PC-9 (cell line): Measurements from ENCODE around the gene RHOA. TPM values are rescaled to one million over a fixed set of nuclear protein-coding genes. Genes with fewer than 3 reads are reported as not detected.

Experiments used
- BruUV-seq: library from RNA; stranded (reverse); fragments of 400-500 nt; replicated peaks from 2 replicates; lab custom pipeline; 2021; lab: Mats Ljungman, UMichigan
- CTCF ChIA-PET: fragments of 300-600 bp; sonication (Branson Sonifier 250); formaldehyde crosslinking; loops from one replicate; lab custom pipeline; 2022; ENCODE audit warnings: antibody characterized with exemption; lab: Charles Lee
- POLR2A ChIA-PET: fragments of 300-600 bp; sonication (Branson Sonifier 250); formaldehyde crosslinking; loops from one replicate; lab custom pipeline; 2022; ENCODE audit warnings: antibody characterized with exemption; ENCODE audit not compliant: unreplicated experiment; lab: Charles Lee
- DNase-seq, 2 experiments: peaks; one replicate each; pipeline versions ENCODE4 v3.0.0 to v3.0.0-alpha.2; 2015 to 2022; ENCODE audit warnings: mixed read lengths in 1 of 2
- H2AFZ ChIP-seq: fragments of 200-600 bp; sonication (generic); 2 replicates; pipeline ENCODE4 v1.8.1; 2017; ENCODE audit warnings: antibody characterized with exemption
- H3F3A ChIP-seq: fragments of 200-600 bp; sonication (generic); 2 replicates; pipeline ENCODE4 v1.8.1; 2017; ENCODE audit warnings: antibody characterized with exemption, mild to moderate bottlenecking, low read depth; ENCODE audit not compliant: insufficient read depth
- H3K27ac ChIP-seq: fragments of 200-600 bp; sonication (generic); 2 replicates; pipeline ENCODE4 v1.6.1; 2016; ENCODE audit warnings: mixed run types
- H3K27me3 ChIP-seq: fragments of 200-600 bp; sonication (generic); 2 replicates; pipeline ENCODE4 v1.6.1; 2016; ENCODE audit warnings: low read depth, mixed run types; ENCODE audit not compliant: insufficient read depth
- H3K36me3 ChIP-seq: fragments of 200-600 bp; sonication (generic); 2 replicates; pipeline ENCODE4 v1.6.1; 2016; ENCODE audit warnings: low read depth, mixed run types
- H3K4me1 ChIP-seq: fragments of 200-600 bp; sonication (generic); replicated peaks from 2 replicates; pipeline ENCODE4 v1.6.1; 2016; ENCODE audit warnings: mixed run types; ENCODE audit not compliant: insufficient read depth
- H3K4me2 ChIP-seq: fragments of 200-600 bp; sonication (generic); 2 replicates; pipeline ENCODE4 v1.6.1; 2017; ENCODE audit warnings: mixed run types
- H3K4me3 ChIP-seq: fragments of 200-600 bp; sonication (generic); 2 replicates; pipeline ENCODE4 v1.6.1; 2016; ENCODE audit warnings: mixed run types
- H3K79me2 ChIP-seq: fragments of 200-600 bp; sonication (generic); 2 replicates; pipeline ENCODE4 v1.6.1; 2017; ENCODE audit warnings: low read depth, mixed run types
- H3K9me2 ChIP-seq: fragments of 200-600 bp; sonication (generic); 2 replicates; pipeline ENCODE4 v1.8.1; 2017; ENCODE audit warnings: mild to moderate bottlenecking; ENCODE audit not compliant: insufficient read depth
- H3K9me3 ChIP-seq: fragments of 200-600 bp; sonication (generic); 2 replicates; pipeline ENCODE4 v1.8.1; 2016; ENCODE audit warnings: low read depth; ENCODE audit not compliant: insufficient read depth
- H4K20me1 ChIP-seq: fragments of 200-600 bp; sonication (generic); 2 replicates; pipeline ENCODE4 v1.8.1; 2017; ENCODE audit not compliant: insufficient read depth
- CTCF ChIP-seq: fragments of 200-600 bp; sonication (generic); conservative IDR thresholded peaks from 2 replicates; pipeline ENCODE4 v1.6.1; 2017; ENCODE audit warnings: mixed run types, antibody characterized with exemption, mild to moderate bottlenecking, moderate library complexity
- EZH2 ChIP-seq: fragments of 200-600 bp; sonication (generic); IDR thresholded peaks from 2 replicates; pipeline ENCODE4 v1.8.0; 2017; ENCODE audit warnings: antibody characterized with exemption, low read depth
- intact Hi-C: fragments of 100-400 bp; cut with micrococcal nuclease; formaldehyde crosslinking; loops from one replicate; pipeline ENCODE4 v1.10.0; 2022; ENCODE audit not compliant: unreplicated experiment
- total RNA-seq: library from RNA; stranded (reverse); gene quantifications from 2 replicates; pipeline ENCODE4 v1.2.3, GENCODE V29; 2021

The RHOA gene
- total RNA-seq, 1 experiment from 2014 or later = 413 TPM

GRCh38 chr3:49454458-49454857, 42.7 kb upstream of the RHOA start:
- Histone ChIP-seq H4K20me1 (no peaks in the 10 kb centered on the region), H3K4me3 (no peak overlapping the region), H3K9me2 (no peaks in the 10 kb centered on the region), H3F3A (peaks cover 3% of the 10 kb centered on the region; the same call in 1 of the 2 replicates), H3K79me2 (no peaks in the 10 kb centered on the region), H3K4me2 (no peak overlapping the region), H3K9me3 (no peaks in the 10 kb centered on the region), H3K36me3 (no peaks in the 10 kb centered on the region), H3K27me3 (no peaks in the 10 kb centered on the region), H3K27ac (no peak overlapping the region), H2AFZ (no peak overlapping the region), H3K4me1 (peaks cover 24% of the 10 kb centered on the region)
- peak; percentile 75 for DNase-seq
- TF ChIP-seq CTCF = peak; percentile 51; the same call in 1 of the 2 replicates
- no peak for TF ChIP-seq EZH2
- intact Hi-C loops = loop anchor here (1.0 kb wide), 3 partner anchors 85 to 385 kb away; partner anchors contain the start of gene APEH
- no TSS peak for BruUV-seq
- CTCF ChIA-PET = interaction anchor here (0.6 to 2.1 kb wide), 14 partner anchors 16 to 215 kb away, joined by 3 to 11 read pairs (median 4); partner anchors contain the start of genes DAG1, RHOA, TCTA and USP4
- POLR2A ChIA-PET = interaction anchor here (0.6 kb wide), 1 partner anchor 85 kb away, joined by 3 read pairs; no protein-coding TSS in a partner anchor

GRCh38 chr3:49453621-49454020, 41.8 kb upstream of the RHOA start:
- POLR2A ChIA-PET = no interaction called here
- intact Hi-C loops = loop anchor here (1.0 kb wide), 3 partner anchors 86 to 386 kb away; partner anchors contain the start of gene APEH
- CTCF ChIA-PET = interaction anchor here (0.9 to 2.1 kb wide), 2 partner anchors 16 to 47 kb away, joined by 3 to 7 read pairs; partner anchors contain the start of gene DAG1
- Histone ChIP-seq H3K36me3 (no peaks in the 10 kb centered on the region), H3K79me2 (no peaks in the 10 kb centered on the region), H3K27me3 (no peaks in the 10 kb centered on the region), H2AFZ (no peak overlapping the region), H4K20me1 (no peaks in the 10 kb centered on the region), H3K27ac (no peak overlapping the region), H3K9me3 (no peaks in the 10 kb centered on the region), H3K9me2 (no peaks in the 10 kb centered on the region), H3K4me3 (no peak overlapping the region), H3K4me2 (no peak overlapping the region), H3F3A (peaks cover 3% of the 10 kb centered on the region; the same call in 1 of the 2 replicates), H3K4me1 (peaks cover 20% of the 10 kb centered on the region)
- TF ChIP-seq CTCF (no peak), EZH2 (no peak)
- no TSS peak for BruUV-seq
- DNase-seq = no peak

- Histone ChIP-seq H3K79me2 (no peaks in the 10 kb centered on the region), H3K36me3 (no peaks in the 10 kb centered on the region), H3K9me3 (no peaks in the 10 kb centered on the region), H3F3A (peaks cover 12% of the 10 kb centered on the region; the same call in 1 of the 2 replicates), H3K4me2 (no peak overlapping the region), H4K20me1 (no peaks in the 10 kb centered on the region), H3K4me3 (no peak overlapping the region), H2AFZ (no peak overlapping the region), H3K4me1 (peaks cover 17% of the 10 kb centered on the region), H3K27ac (no peak overlapping the region), H3K9me2 (no peaks in the 10 kb centered on the region), H3K27me3 (no peaks in the 10 kb centered on the region)
- POLR2A ChIA-PET = no interaction called here
- CTCF ChIA-PET = interaction anchor here (1.0 kb wide), 1 partner anchor 30 kb away, joined by 3 read pairs; no protein-coding TSS in a partner anchor
- intact Hi-C loops = no loop called here
- no TSS peak for BruUV-seq
- TF ChIP-seq EZH2 (no peak), CTCF (no peak)
- no peak for DNase-seq
Measured at GRCh38 chr3:49445391-49445790, 33.6 kb upstream of the RHOA start.
